ENCODE measurements around the gene SERPINE2.

Gene SERPINE2

GRCh38 chr2:224039080-224039769 is at the start of gene SERPINE2:
Gene SERPINE2, minus strand, starts transcription at chr2:224039286. Its CDS starts 37,386 bp downstream, at chr2:224001900.
- DNase-seq (ENCODE audit: low read depth), result no peak

GRCh38 chr2:224086226-224086914 is 47.3 kb upstream of the SERPINE2 start:
- TF ChIP-seq CTCF (IDR thresholded peaks at IDR 0.05; ENCODE audit: control insufficient read depth, extremely low read depth, insufficient read depth), result no peak
- no peak for DNase-seq (ENCODE audit: low read depth)
- no peak overlapping the region for H3K4me3 ChIP-seq (ENCODE audit: low read depth, low read length)

More at GRCh38 chr2:224039080-224039769, at the start of gene SERPINE2:
- peak; percentile 37 for TF ChIP-seq CTCF (IDR thresholded peaks at IDR 0.05; ENCODE audit: control insufficient read depth, extremely low read depth, insufficient read depth)
- peak within 1 kb of the TSS; percentile 52 for H3K4me3 ChIP-seq (ENCODE audit: low read depth, low read length)

GRCh38 chr2:224085811-224086210 is 46.7 kb upstream of the SERPINE2 start:
- TF ChIP-seq CTCF (IDR thresholded peaks at IDR 0.05; ENCODE audit: control insufficient read depth, extremely low read depth, insufficient read depth), result no peak
- DNase-seq (ENCODE audit: low read depth), result no peak
- H3K4me3 ChIP-seq (ENCODE audit: low read depth, low read length), result no peak overlapping the region

GRCh38 chr2:224085246-224085645 is 46.2 kb upstream of the SERPINE2 start:
- no peak for DNase-seq (ENCODE audit: low read depth)
- TF ChIP-seq CTCF (IDR thresholded peaks at IDR 0.05; ENCODE audit: control insufficient read depth, extremely low read depth, insufficient read depth), result no peak

GRCh38 chr2:224084266-224084892 is 45.3 kb upstream of the SERPINE2 start:
- H3K4me3 ChIP-seq (ENCODE audit: low read depth, low read length), result no peak overlapping the region
- DNase-seq (ENCODE audit: low read depth), result no peak
- no peak for TF ChIP-seq CTCF (IDR thresholded peaks at IDR 0.05; ENCODE audit: control insufficient read depth, extremely low read depth, insufficient read depth)

More at GRCh38 chr2:224085246-224085645, 46.2 kb upstream of the SERPINE2 start:
- no peak overlapping the region for H3K4me3 ChIP-seq (ENCODE audit: low read depth, low read length)

GRCh38 chr2:224083638-224084037 is 44.6 kb upstream of the SERPINE2 start:
- TF ChIP-seq CTCF (IDR thresholded peaks at IDR 0.05; ENCODE audit: control insufficient read depth, extremely low read depth, insufficient read depth), result no peak
- DNase-seq (ENCODE audit: low read depth), result no peak
- no peak overlapping the region for H3K4me3 ChIP-seq (ENCODE audit: low read depth, low read length)
